Stimulated activated CD4-positive, alpha-beta T cell treated with anti-CD3 and anti-CD28 coated beads, Interleukin-2, amount 100 ng/mL, for 4 hours (primary cell): ENCODE measurements around the gene STX8.
"Not testable (repeated sequence)": the region's sequence is repeated elsewhere in the genome, so short reads cannot be mapped to it uniquely, and the experiment has no call there.

Source experiments
- DNase-seq: peaks from one replicate; pipeline ENCODE4 v3.0.0-alpha.2; 2020; ENCODE audit warnings: low read depth

The STX8 gene

DNA sequence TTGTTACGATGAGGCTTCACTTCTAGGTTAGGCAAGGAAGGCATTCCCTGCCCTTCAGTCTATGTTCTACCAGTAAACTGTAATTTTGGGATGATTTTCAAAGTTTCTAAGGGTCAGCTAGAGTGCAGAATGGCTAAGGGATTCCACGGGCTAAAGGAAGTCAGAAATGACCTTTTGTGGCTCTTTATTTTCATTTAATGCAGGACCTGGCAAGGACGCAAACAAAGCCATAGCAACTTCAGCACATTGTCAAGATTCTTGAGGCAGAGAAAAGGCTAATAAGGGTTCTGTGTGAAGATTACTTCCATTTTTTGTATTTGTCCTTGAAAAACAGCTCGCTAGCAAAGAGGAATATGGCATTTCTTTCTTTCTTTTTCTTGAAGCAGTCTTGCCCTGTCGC lies 76.6 kb downstream of the STX8 start:
- no peak for DNase-seq

DNA sequence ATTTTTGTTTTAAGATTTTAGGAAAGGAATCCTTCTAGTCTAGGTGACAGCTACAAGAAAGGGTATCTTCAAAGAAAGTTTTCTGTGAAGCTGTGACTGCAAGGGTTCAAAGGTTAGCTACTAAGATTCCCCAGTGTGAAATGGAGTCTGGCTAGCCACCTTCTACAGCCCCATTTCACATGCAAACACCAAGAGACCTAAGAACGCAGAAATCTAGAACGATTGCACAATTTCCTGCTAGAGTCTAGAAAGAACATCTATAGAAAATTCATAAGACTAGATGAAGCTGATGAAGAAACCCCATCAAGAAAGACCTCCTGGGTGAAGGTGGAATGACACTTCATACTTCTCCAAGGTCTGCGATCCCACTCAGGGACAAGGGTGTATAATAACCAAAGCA lies 77.1 kb downstream of the STX8 start:
- no peak for DNase-seq

DNA sequence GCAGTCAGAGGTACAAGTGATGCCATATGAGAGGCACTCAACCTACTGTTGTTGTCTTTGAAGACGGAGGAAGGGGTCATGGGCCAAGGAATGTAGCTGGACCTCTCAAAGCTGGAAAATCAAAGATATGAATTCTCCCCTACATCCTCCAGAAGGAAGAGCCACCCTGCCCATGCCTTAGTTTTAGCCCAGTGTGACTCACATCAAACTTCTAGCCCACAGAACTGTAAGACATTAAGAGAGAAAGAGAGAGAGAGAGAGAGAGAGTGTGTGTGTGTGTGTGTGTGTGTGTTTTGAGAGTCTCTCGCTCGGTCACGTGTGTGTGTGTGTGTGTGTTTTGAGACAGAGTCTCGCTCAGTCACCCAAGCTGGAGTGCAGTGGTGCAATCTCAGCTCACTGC lies 87.1 kb downstream of the STX8 start:
- no peak for DNase-seq

DNA sequence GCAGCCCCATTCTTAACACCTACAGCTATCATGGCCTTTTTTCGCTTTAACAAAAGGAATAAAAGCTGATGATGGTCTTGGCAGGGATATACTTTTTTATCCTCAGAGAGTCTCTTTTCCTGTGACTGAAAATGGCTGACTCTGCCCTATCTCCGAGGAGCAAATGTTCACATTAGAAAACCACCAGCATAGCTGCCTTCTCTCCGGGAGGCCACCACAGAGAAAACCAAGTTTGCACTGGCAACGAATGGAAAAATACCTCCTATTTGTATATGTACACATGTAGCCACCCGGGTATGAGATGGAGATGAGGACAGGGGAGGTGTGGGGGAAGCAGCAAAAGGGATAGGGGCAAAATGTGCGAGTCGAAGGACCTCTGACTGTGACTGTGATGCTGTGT lies 88.2 kb downstream of the STX8 start:
- DNase-seq, result no peak

DNA sequence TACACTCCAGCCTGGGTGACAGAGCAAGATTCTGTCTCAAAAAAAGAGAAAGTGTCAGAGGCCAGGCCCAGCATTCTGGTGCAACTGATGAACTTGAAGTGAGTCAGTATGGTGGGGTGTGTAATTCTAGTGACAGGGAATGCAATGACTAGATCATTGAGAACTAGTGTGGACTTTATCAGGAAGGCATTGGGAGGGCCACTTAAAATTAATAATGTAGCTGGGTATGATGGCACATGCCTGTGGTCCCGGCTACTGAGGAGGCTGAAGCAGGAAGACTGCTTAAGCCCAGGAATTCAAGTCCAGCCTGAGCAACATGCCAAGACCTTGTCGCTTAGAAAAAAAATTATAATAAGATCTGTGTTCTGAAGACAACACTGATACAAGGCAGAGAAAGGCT lies 90.8 kb downstream of the STX8 start:
- DNase-seq, result no peak

DNA sequence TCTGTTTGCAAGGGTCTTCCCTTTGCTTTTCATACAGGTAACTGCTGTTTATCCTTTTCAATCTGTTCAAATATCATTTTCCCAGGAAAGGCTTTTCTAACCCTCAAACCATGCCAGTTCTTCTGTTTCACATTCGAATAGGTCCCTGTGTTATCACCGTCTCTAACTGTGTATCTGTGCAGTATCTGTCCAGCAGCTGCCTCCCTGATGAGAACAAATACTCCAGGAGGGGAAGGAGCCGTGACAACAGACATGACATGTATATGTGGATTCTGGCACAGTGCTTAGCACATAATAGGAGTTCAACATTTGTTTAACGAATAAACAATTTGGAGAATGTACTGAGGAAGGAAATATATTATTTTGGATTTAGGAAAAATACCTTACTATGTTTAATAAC lies 95.7 kb downstream of the STX8 start:
- no peak for DNase-seq

DNA sequence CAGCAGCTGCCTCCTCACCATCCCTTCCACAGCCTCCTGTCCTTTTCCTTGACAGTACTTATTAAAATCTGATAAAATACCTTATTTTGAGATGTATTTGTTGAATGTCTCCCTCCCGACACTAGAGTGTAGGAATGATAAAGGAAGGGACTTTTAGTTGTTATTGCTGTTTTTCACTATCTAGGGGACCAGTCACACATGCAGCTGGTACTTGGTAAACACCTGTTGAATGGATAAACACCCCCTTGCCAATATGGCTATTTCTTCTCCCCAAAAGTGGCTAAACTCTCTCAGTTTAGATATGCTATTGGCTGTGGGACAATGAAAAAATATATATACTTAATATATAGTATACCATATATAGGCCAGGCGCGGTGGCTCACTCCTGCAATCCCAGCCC lies 96.7 kb downstream of the STX8 start:
- no peak for DNase-seq

DNA sequence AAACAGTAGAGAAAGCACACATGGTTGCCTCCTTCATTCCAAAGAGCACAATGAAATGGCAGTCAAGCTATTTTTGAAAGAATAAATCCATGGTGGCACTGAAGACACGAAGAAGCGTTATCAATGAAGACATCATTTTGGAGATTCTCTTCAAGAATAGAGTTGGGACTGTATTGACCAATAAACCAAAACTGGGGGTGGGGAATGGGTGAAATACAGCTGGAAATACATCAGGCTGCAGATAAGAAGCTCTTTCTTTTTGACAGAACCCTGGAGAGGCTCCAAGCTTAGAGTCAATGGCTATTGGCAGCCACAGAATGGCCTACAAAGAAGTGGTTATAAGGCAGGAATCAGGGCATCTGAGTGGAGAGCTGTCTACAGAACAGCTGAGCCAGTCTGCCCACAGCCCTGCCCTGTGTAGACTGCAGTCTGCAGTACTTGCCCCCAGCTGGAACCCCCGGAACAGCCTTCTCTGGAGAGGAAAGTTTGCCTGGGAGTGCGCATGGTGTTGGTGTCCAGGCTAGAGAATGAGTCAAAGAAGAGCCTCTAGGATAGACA lies 100.4 kb downstream of the STX8 start:
- DNase-seq, result no peak

DNA sequence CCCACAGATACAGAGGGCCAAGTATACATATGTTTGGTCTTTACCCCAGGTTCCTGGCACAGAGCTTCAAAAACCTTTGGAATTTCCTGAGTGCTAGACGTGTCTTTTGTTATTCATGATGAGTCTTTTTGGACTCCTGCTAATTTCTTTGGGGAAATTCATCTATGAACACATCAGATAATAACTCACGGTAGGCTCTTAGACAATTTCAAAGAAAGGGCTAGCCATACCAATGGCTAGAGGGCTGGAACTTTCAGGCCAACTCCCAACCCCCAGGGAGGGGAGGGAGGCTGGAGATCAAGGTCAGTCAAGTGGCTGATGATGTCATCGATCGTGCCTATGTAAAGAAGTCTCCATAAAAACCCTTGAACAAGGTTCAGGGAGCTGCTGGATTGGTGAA lies 101.9 kb downstream of the STX8 start:
- no peak for DNase-seq

DNA sequence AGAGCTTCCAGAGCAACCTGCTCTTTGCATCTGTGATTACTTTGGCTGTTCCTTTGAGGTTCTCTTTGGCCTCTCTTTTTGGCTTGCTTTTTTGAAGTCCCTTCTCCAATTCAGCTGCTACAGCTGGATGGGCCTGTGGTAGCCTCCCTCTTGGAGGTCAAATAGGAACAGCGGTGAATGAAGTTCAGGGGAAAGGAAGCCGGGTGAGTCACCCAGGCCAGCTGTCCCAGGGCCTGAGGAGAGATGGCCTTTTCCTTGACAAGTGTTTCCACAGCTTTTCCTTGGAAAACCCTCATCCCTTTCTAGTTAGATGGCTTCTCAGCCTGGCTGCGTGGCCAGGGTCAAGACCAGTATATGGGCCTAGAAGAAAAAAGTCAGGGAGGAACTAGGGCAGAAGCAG lies 103.1 kb downstream of the STX8 start:
- DNase-seq, result no peak

DNA sequence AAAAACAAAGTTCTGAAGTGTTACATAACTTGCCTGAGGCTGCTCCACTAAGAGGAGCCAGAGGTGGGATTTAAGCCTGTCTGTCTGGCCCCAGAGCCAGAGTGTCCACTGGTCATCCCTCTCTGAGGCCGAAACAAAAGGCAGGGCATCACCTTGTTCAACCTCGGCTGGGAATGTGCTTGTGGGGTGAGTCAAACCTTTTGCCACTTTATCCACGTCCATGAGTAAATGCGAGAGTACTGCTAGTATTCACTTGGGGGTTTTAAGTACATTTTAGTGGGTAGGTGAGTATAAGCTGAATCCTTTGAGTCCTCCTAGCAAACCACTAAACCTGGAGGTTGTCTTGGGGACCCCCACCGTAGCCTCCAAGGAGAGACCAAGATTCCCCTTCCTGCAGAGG lies 103.5 kb downstream of the STX8 start:
- DNase-seq, result no peak

DNA sequence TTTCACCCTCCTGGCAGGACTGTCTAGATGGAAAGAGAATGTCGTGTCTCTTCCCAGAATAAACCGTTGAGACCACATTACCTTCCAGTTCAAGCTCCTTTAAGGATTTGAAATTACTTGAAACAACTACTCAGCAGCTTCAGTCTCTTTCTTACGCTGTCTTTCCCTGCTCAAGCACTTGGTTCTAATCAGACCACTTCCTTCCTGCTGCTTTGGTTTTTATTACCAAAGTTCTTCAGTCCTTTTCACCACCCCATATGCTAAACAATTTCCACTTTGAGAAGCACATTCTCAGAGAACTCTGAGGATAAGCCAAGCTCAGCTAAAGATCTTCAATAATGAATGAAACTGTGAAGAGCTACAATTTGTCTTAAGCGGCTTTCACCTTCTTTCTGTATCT lies 105.4 kb downstream of the STX8 start:
- DNase-seq, result no peak

DNA sequence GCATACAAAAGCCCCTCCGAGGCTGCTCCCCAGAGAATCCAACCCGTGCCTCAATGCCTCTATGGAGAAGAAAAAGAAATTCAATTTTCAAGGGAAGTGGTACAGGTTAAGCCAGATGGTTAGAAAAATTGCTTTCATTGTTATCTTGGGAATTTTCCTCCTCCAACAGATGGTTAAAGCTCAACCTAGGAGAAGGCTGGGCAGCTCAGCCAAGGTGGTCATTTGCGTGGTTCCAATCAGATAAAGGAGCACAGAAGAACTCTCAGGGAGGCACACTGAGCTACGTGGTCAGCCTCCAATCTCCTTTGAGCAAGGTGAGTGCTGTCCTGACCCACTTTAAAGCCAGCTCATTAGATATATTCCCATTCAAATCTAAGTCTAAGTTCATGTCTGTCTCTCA lies 106.7 kb downstream of the STX8 start:
- no peak for DNase-seq

DNA sequence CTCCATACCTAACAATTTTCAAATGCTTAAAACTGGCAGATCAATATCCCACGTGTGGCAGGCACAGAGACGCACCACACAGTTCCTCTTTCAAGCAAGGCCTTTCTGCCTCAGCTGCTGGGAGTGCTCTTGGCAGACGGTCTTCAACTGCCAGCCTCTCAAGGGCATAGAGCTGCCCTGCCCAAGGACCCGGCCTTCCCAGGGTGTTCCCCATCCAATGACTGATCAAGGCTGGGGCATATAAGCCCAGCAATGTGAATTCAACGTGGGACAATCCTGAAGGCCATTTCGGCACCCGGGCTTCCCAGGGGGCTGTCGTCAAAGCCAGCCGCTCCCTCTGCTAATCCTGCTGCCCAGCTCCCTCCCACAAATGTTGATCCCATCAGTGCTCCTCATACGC lies 107.1 kb downstream of the STX8 start:
- no peak for DNase-seq

DNA sequence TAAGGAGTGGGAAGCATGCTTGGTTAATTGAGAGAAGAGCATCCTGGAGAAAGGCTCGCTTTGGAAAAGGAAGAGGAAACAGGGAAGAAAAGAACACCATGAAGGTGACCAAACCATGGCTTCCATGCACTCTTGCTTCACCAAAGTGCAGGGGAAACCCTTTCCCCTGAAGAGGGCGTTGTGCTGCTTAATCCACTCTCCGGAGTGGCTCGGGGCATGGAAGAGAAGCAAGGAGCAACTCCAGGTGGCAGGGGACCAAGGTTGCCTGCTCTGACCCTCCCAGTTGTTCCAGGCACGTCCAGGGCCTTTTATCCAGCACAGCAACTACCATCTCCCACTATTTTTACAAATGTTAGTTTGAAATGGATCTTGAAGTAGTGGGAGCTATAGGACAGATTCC lies 108.1 kb downstream of the STX8 start:
- no peak for DNase-seq

DNA sequence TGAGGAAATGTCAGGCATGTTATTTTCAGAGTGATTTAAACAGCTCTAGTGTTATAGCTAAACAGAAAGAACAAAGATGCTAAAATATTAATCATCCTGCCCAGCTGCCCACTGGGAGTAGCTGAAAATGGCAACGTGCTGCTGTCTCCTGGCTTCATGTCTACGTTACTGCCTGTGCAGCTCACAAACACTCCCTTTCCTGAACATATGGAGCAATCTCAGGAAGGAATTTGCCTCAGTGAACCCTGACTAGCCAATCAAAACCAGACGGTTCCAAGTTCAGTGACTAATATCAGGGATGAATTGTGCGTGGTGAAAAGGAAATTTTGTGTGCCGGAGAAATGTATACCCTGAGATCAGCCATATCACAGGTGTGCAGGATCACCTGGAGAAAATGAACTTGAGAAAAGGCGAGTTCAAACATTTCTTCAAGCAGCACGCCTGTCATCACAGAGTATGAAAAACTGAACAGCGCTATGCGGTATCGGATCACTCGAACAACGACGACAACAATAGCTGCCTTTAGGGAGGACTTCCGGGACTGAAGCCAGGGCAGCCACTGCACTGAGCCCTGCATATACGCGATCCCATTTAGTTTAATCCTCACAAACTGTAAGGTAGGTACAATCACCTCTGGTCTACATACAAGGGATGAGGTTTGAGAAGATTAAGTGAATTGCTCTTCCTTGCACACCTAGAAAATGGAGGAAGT lies 110.3 kb downstream of the STX8 start:
- no peak for DNase-seq

DNA sequence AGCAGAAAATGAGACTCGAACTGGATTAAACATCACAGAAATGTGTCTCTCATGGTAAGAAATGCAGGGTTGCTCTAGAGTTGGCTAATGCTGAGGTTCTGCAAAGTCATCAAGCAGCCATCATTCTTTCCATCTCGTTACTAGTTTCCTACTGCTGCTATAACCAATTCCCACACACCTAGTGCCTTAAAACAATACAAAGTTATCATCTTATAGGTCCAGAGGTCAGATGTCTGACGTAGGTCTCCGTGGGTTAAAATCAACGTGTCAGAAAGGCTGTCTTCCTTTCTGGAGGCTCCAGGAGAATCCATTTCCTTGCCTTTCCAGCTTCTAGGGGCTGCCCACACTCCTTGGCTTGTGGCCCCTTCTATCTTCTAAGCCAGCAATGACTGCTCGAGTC lies 118.6 kb downstream of the STX8 start:
- DNase-seq, result no peak

DNA sequence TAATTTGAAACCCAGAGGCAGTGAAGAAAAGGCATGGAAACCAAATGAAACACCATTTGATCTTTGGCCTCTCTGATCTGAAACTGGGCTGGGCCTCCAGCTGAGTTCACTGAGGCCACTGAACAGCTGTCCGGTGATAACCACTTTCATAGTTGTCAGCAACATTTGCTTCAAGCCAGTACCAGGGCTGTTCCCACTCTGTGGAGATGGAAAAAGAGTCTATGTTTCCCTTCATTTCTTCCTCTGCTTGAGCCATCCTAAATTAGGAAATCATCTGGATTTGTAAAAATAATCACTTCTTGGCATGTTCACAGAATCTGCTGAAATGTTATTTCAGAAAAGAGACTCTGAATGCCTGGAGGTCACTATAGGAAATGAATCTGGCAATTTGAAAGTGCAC lies 119.3 kb downstream of the STX8 start:
- no peak for DNase-seq

DNA sequence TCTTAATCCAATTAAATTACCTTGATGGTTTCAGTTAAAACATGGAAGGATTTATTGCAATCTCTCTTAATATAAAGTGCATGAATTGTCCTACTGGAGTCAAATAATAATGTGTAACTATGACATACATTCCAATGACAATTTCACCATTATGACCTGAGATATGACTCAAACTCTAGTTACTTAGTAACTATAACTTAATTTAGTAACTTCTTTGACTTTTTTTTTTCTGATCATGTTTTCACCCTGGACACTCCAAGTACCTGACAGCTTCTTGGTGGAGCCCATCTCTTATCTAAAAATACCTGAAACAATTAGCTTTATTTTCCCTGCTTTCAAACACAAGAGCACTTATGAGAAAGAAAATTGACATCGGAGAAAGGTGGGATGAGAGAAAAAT lies 123.7 kb downstream of the STX8 start:
- no peak for DNase-seq

DNA sequence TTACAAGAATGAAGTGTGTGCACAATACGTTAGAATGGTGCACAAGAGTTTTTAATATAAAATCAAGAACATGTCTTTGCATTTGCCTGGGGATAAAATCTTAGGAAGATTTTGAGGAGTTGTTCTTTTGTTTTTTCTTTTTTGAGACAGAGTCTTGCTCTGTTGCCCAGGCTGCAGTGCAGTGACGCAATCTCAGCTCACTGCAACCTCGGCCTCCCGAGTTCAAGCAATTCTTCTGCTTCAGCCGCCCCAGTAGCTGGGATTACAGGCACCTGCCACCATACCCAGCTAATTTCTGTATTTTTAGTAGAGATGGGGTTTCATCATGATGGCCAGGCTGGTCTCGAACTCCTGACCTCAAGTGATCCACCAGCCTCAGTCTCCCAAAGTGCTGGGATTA lies 128.3 kb downstream of the STX8 start:
- not testable (repeated sequence) for DNase-seq

DNA sequence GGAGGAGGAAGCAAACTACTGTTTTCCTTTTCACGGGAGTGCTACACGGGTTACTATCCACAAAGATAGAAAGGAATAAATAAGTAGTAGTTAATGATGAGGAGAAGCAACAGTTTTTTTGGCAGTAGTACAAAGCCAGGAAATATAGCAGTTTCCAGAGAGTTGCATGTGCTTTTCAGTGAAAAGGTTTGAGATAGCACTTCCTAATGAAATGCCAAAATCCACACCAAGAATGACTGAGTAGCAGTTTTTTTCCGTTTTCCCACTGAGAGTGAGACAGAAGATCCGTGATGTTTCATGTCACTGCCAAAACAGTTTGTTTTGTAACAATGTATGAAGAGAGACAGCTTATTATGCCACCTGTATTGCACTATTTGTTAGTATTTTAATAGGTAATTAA lies 129.1 kb downstream of the STX8 start:
- DNase-seq, result no peak

DNA sequence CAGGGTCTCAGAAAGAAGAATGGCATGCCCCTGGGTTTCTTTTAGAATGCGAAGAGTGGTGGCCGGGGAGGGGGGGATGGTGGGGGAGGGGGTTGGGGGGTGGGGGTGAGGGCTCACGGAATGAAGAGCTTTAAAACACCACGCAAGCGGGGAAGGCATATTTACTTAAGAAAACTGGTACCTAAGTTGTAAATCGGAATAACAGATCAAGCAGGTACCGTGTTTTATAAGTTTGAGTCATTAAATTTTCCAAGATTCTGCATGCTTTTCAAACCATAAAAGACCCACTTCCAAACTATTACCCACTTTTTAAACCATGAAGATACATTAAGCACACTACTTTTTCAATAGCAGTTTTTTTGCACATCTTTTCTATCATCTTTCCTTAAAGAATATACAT lies 130.2 kb downstream of the STX8 start:
- no peak for DNase-seq

DNA sequence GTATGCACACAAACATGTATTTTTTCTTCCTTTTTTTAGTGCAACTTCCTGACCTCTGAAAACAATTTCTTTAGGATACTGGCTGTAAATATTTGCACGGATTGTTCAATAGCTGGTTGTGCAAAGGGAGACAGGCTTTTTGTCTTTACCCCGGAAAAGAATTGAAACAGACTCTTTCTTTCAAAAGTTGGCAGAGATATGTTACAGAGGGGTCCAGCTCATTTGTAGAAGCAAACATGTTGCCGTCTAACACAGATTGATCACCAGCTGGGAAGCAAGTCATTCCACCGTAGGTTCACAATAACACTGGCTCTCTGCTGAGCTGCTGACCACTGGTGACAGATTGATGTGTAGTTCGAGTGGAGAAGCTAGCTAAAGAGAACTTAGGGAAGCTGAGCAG lies 130.9 kb downstream of the STX8 start:
- DNase-seq, result no peak

DNA sequence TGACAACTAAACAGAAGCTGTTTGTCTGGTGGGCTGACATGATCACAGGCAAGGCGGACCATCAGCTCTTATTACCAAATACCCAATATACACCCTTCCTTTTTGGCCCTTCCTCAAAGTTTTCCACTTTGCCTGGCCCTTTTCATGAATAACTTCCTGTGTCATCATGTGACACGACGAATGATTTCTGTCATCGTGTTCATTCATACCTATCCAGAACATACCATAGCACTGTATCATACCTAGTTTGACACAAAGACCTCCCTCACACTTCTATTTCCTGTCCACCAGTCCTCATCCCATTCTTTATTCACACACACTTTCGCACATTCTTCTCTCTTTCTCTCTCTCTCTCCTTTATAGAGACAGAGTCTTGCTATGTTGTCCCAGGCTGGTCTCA lies 131.8 kb downstream of the STX8 start:
- no peak for DNase-seq

DNA sequence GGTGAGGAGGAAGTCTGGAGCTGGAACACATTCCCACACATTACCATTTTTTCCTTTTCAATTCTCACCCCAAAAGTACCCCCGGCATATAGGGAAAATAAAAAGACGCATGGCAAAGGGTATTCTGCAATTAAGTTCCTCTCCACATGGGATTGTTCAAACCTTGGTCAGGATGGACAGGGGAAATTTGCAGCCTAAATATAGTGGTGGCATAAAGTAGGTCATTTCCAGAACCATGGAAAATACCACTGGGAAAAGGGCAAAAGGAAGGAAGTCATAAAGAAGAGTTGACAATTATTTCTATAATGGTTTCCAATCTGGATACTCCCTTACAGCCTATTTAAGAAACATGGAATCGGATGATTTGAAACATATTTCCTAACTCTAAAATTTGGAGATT lies 135.8 kb downstream of the STX8 start:
- no peak for DNase-seq
